GM12878 (cell line): Measurements from ENCODE around the gene EDNRB. TPM values are rescaled to one million over a fixed set of nuclear protein-coding genes. Genes with fewer than 3 reads are reported as not detected.

Experiments used
- ATAC-seq: fragments of 200-7000 bp; cut with Tn5 transposase; 3 replicates; pipeline ENCODE4 v1.9.1; 2020; ENCODE audit warnings: mild to moderate bottlenecking, moderate library complexity
- BruUV-seq: library from RNA; stranded (reverse); fragments of 400-500 nt; replicated peaks from 2 replicates; lab custom pipeline; 2021; lab: Mats Ljungman, UMichigan
- CTCF ChIA-PET: fragments of 300-600 bp; sonication (Branson Sonifier 250); formaldehyde crosslinking; extraction: SDS; loops from one replicate; lab custom pipeline; 2021; ENCODE audit warnings: inconsistent platforms; lab: Yijun Ruan, JAX
- POLR2A ChIA-PET: fragments of 350-600 bp; formaldehyde crosslinking; extraction: SDS; loops from one replicate; lab custom pipeline; 2021; ENCODE audit warnings: inconsistent platforms; lab: Charles Lee
- RAD21 ChIA-PET: fragments of 300-600 bp; sonication (Branson Sonifier 250); formaldehyde crosslinking; loops from one replicate; lab custom pipeline; 2023; ENCODE audit warnings: antibody characterized with exemption; ENCODE audit not compliant: unreplicated experiment; lab: Charles Lee
- SMC1A ChIA-PET: fragments of 300-600 bp; sonication (Branson Sonifier 250); formaldehyde crosslinking; loops from one replicate; lab custom pipeline; 2023; ENCODE audit not compliant: unreplicated experiment, uncharacterized antibody; lab: Charles Lee
- DNase-seq: peaks from one replicate; pipeline ENCODE4 v3.0.0-alpha.2; 2011; ENCODE audit warnings: low read depth, low spot score
- FAIRE-seq: peaks from 3 replicates; lab custom pipeline; 2011; peaks lifted over from hg19 to GRCh38; lab: Jason Lieb, UNC
- H2AFZ ChIP-seq: 2 replicates; pipeline ENCODE4 v1.6.0; 2011; ENCODE audit warnings: low read depth, low read length, control low read depth; ENCODE audit not compliant: control insufficient read depth
- H3K27ac ChIP-seq: 2 replicates; pipeline ENCODE4 v1.5.1; 2011; ENCODE audit warnings: control low read depth; ENCODE audit not compliant: control insufficient read depth, insufficient read depth
- H3K27me3 ChIP-seq, 2 experiments: replicated peaks in 1 of 2; 2 replicates each; pipeline versions ENCODE4 v1.6.0 to v1.6.1; 2011; ENCODE audit warnings: low read length in 1 of 2; ENCODE audit not compliant: control insufficient read depth in 2 of 2, insufficient read depth in 2 of 2
- H3K36me3 ChIP-seq, 2 experiments: 2 replicates each; pipeline ENCODE4 v1.5.1; 2011; ENCODE audit warnings: low read length in 1 of 2; ENCODE audit not compliant: control insufficient read depth in 2 of 2, insufficient read depth in 2 of 2
- H3K4me1 ChIP-seq: 2 replicates; pipeline ENCODE4 v1.6.1; 2011; ENCODE audit warnings: mild to moderate bottlenecking, low read length, moderate library complexity, mixed read lengths; ENCODE audit not compliant: control insufficient read depth, insufficient read depth
- H3K4me2 ChIP-seq: 2 replicates; pipeline ENCODE4 v1.6.0; 2011; ENCODE audit warnings: control low read depth; ENCODE audit not compliant: control insufficient read depth, insufficient read depth
- H3K4me3 ChIP-seq: fragments of 200-600 bp; sonication (generic); 2 replicates; pipeline ENCODE4 v1.5.1; 2016
- H3K79me2 ChIP-seq: 2 replicates; pipeline ENCODE4 v1.6.0; 2011; ENCODE audit warnings: low read length; ENCODE audit not compliant: control insufficient read depth, insufficient read depth
- H3K9ac ChIP-seq: 2 replicates; pipeline ENCODE4 v1.8.0; 2011; ENCODE audit warnings: low read length, control low read depth, mixed read lengths; ENCODE audit not compliant: control insufficient read depth, insufficient read depth
- H3K9me3 ChIP-seq: replicated peaks from 3 replicates; pipeline ENCODE4 v1.5.1; 2011; ENCODE audit warnings: mild to moderate bottlenecking, low read length; ENCODE audit not compliant: control insufficient read depth, insufficient read depth
- H4K20me1 ChIP-seq: 2 replicates; pipeline ENCODE4 v1.6.0; 2011; ENCODE audit not compliant: control insufficient read depth, insufficient read depth
- ASH2L ChIP-seq: fragments of 300-600, 200-600 bp; sonication (generic); IDR thresholded peaks from 2 replicates; pipeline ENCODE4 v1.6.1; 2017; ENCODE audit warnings: low read depth, mild to moderate bottlenecking, borderline replicate concordance
- CBX5 ChIP-seq: sonication (generic); IDR thresholded peaks from 2 replicates; pipeline ENCODE4 v1.6.1; 2016; ENCODE audit warnings: low read depth, moderate library complexity, mild to moderate bottlenecking, inconsistent platforms
- CHD1 ChIP-seq: IDR thresholded peaks from 2 replicates; pipeline ENCODE4 v1.6.1; 2012; ENCODE audit warnings: low read depth, low read length, improper control_type of control experiment
- MTA3 ChIP-seq: IDR thresholded peaks from 2 replicates; pipeline ENCODE4 v1.6.1; 2012; ENCODE audit warnings: low read length, inconsistent platforms, borderline replicate concordance
- MXI1 ChIP-seq: fragments of 150-350 bp; IDR thresholded peaks from 2 replicates; pipeline ENCODE4 v1.6.1; 2011; ENCODE audit warnings: low read depth, mild to moderate bottlenecking, inconsistent platforms, low read length, improper control_type of control experiment
- NFXL1 ChIP-seq: fragments of 450-650 bp; IDR thresholded peaks from 2 replicates; pipeline ENCODE4 v1.6.1; 2017; ENCODE audit warnings: antibody characterized with exemption, mild to moderate bottlenecking, borderline replicate concordance
- NRF1 ChIP-seq: conservative IDR thresholded peaks from 2 replicates; pipeline ENCODE4 v1.6.1; 2011; ENCODE audit warnings: mild to moderate bottlenecking, low read depth, low read length, improper control_type of control experiment
- POLR2AphosphoS5 ChIP-seq: IDR thresholded peaks from 2 replicates; pipeline ENCODE4 v1.6.1; 2011; ENCODE audit warnings: mild to moderate bottlenecking, low read length, inconsistent platforms
- PRDM15 ChIP-seq: fragments of 450-650 bp; formaldehyde crosslinking; IDR thresholded peaks from 2 replicates; pipeline ENCODE4 v1.4.0; 2020; ENCODE audit warnings: mild to moderate bottlenecking, moderate library complexity
- RAD21 ChIP-seq: IDR thresholded peaks from 2 replicates; pipeline ENCODE4 v1.6.1; 2011; ENCODE audit warnings: mild to moderate bottlenecking, low read depth, low read length, moderate library complexity; ENCODE audit not compliant: insufficient read depth
- SKIL ChIP-seq: fragments of 450-650 bp; IDR thresholded peaks from 2 replicates; pipeline ENCODE4 v1.6.1; 2017; ENCODE audit warnings: mild to moderate bottlenecking, low read depth, inconsistent platforms; ENCODE audit not compliant: poor library complexity, severe bottlenecking
- SMC3 ChIP-seq: IDR thresholded peaks from 2 replicates; pipeline ENCODE4 v1.6.1; 2011; ENCODE audit warnings: low read length, improper control_type of control experiment, borderline replicate concordance
- SUPT20H ChIP-seq: IDR thresholded peaks from 2 replicates; pipeline ENCODE4 v1.6.1; 2011; ENCODE audit warnings: low read depth, mild to moderate bottlenecking, low read length, moderate library complexity, borderline replicate concordance; ENCODE audit not compliant: control insufficient read depth
- TARDBP ChIP-seq: IDR thresholded peaks from 2 replicates; pipeline ENCODE4 v1.6.1; 2016; ENCODE audit warnings: borderline replicate concordance
- ZZZ3 ChIP-seq: IDR thresholded peaks from 2 replicates; pipeline ENCODE4 v1.6.1; 2011; ENCODE audit warnings: low read depth; ENCODE audit not compliant: control insufficient read depth, insufficient read length
- WGBS: methylation state at CpG from one replicate; pipeline ENCODE4 v1.1.6; 2016; ENCODE audit warnings: low lambda C conversion rate; ENCODE audit not compliant: insufficient replicate concordance, insufficient coverage; ENCODE audit errors: missing lambda C conversion rate; 5-methylcytosine and 5-hydroxymethylcytosine counted together
- in situ Hi-C: fragments of 300-500 bp; cut with MboI; formaldehyde crosslinking; loops from 9 replicates; pipeline ENCODE4 v1.14.3; 2018; ENCODE audit warnings: mixed read lengths
- intact Hi-C: fragments of 100-400 bp; cut with micrococcal nuclease; formaldehyde crosslinking; loops from one replicate; pipeline ENCODE4 v1.14.2; 2022; ENCODE audit not compliant: unreplicated experiment
- polyA plus RNA-seq, 11 experiments: library from polyadenylated mRNA; depleted of rRNA in 4 of 11; unstranded in 6 of 11; stranded (reverse) in 5 of 11; fragments of >200 nt; fragmentation: Nextera tagmentation in 4 of 11; fragmentation: Illumina TruSeq in 1 of 11; extraction: Ambion mirVana in 4 of 11; extraction: Trizol in 1 of 11; gene quantifications; 1 replicate in 1 of 11; 2 replicates in 10 of 11; pipeline versions ENCODE4 v1.2.1 to v1.2.3, GENCODE V29; 2011 to 2016; ENCODE audit warnings: inconsistent platforms in 2 of 11, missing spikeins in 2 of 11, low read depth in 1 of 11
- total RNA-seq, 4 experiments: library from RNA; depleted of rRNA in 3 of 4; stranded (reverse); fragments of >200 nt in 3 of 4; fragmentation: Illumina TruSeq in 1 of 4; extraction: Trizol in 1 of 4; gene quantifications; 2 replicates each; pipeline versions ENCODE4 v1.2.1 to v1.2.3, GENCODE V29; 2013 to 2021
- TF ChIP-seq, protein P1 (sequence below): fragments of 450-650 bp; IDR thresholded peaks from 2 replicates; pipeline ENCODE4 v1.6.1; 2017; ENCODE audit warnings: mild to moderate bottlenecking, moderate library complexity

EDNRB gene
- total and polyA plus RNA-seq, 10 of the 15 experiments (the other 5 are each of a cell fraction or from before 2014, with no cell fraction given) = not detected

DNA sequence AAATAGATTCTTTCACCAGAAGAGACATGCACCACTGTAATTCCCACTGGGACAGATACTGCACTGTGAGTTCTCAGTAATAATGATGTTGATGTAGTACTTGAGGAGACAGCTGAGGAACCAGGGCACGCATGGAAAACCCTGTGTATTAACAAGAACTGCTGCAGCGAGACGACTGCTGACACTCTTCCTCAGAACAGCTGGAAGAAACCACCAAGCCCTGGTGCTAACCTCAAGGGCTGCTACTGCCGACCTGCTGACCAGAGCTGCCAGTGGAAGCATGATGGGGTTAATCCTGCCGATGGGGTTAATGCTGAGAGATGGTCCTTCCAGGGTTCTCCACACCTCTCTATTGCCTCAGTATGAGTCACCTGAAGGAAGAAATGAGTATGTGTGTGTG is 45.6 kb downstream of the EDNRB start:
- ATAC-seq (no peak), FAIRE-seq (no peak), DNase-seq (no peak)
- Histone ChIP-seq H3K4me1 (no peaks in the 10 kb centered on the region), H3K4me3 (no peak overlapping the region), H3K79me2 (no peaks in the 10 kb centered on the region), H3K36me3 (no peaks in the 10 kb centered on the region), H3K4me2 (no peak overlapping the region), H2AFZ (no peak overlapping the region), H4K20me1 (no peaks in the 10 kb centered on the region), H3K9me3 (no peaks in the 10 kb centered on the region), H3K27ac (no peak overlapping the region), H3K27me3 (no peaks in the 10 kb centered on the region), H3K9ac (no peak overlapping the region)
- in situ Hi-C loops = no loop called here
- RAD21 ChIA-PET = no interaction called here
- 29% methylated on average over 5 of the region's 5 CpGs for WGBS
- intact Hi-C loops = no loop called here
- SMC1A ChIA-PET = no interaction called here
- BruUV-seq = no TSS peak
- POLR2A ChIA-PET = no interaction called here
- CTCF ChIA-PET = no interaction called here
- TF ChIP-seq POLR2AphosphoS5 (no peak), NFXL1 (no peak), SKIL (no peak), ASH2L (no peak), MTA3 (no peak), ZZZ3 (no peak), CHD1 (no peak), RAD21 (no peak), TARDBP (no peak), CBX5 (no peak), NRF1 (no peak), SUPT20H (no peak), SMC3 (no peak), PRDM15 (CRISPR knock-in tag) (no peak), MXI1 (no peak)
- TF ChIP-seq, protein P1, sequence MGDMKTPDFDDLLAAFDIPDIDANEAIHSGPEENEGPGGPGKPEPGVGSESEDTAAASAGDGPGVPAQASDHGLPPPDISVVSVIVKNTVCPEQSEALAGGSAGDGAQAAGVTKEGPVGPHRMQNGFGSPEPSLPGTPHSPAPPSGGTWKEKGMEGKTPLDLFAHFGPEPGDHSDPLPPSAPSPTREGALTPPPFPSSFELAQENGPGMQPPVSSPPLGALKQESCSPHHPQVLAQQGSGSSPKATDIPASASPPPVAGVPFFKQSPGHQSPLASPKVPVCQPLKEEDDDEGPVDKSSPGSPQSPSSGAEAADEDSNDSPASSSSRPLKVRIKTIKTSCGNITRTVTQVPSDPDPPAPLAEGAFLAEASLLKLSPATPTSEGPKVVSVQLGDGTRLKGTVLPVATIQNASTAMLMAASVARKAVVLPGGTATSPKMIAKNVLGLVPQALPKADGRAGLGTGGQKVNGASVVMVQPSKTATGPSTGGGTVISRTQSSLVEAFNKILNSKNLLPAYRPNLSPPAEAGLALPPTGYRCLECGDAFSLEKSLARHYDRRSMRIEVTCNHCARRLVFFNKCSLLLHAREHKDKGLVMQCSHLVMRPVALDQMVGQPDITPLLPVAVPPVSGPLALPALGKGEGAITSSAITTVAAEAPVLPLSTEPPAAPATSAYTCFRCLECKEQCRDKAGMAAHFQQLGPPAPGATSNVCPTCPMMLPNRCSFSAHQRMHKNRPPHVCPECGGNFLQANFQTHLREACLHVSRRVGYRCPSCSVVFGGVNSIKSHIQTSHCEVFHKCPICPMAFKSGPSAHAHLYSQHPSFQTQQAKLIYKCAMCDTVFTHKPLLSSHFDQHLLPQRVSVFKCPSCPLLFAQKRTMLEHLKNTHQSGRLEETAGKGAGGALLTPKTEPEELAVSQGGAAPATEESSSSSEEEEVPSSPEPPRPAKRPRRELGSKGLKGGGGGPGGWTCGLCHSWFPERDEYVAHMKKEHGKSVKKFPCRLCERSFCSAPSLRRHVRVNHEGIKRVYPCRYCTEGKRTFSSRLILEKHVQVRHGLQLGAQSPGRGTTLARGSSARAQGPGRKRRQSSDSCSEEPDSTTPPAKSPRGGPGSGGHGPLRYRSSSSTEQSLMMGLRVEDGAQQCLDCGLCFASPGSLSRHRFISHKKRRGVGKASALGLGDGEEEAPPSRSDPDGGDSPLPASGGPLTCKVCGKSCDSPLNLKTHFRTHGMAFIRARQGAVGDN = no peak
